ENCODE measurements around the gene GAA.

The GAA gene

DNA sequence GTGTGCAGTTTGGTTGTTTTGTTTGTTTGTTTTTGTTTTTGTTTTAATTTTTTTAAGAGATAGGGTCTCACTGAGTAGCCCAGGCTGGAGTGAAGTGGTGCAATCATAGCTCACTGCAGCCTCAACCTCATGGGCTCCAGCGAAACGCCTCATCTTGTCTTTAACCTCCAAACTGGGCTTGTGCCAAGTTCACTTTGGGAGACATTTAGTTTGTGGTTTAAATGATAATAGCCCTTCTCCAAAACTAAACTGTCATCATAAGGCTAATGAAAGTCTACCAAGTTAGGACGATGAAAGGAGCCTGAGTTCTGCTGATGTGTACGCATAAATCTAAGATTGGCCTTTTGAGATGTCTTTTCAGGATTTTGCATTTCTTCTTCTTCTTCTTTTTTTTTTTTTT is 62.0 kb downstream of the GAA start:
- no peak for TF ChIP-seq CTCF (IDR thresholded peaks at IDR 0.05; ENCODE audit: control extremely low read depth, extremely low read depth, low read depth, missing control alignments)
- DNase-seq (ENCODE audit: extremely low spot score) = no peak
- ChIA-PET CTCF (interaction anchor here (1.4 to 1.9 kb wide), 2 partner anchors 9 to 32 kb away, joined by 6 read pairs; no protein-coding TSS in a partner anchor), POLR2A (interaction anchor here (0.6 to 1.4 kb wide), 2 partner anchors 15 to 18 kb away, joined by 4 to 5 read pairs; no protein-coding TSS in a partner anchor)

GRCh38 chr17:80164185-80164584 is 62.8 kb downstream of the GAA start:
- CTCF ChIA-PET = interaction anchor here (1.3 to 1.9 kb wide), 2 partner anchors 8 to 31 kb away, joined by 3 to 6 read pairs; no protein-coding TSS in a partner anchor
- no peak for TF ChIP-seq CTCF (IDR thresholded peaks at IDR 0.05; ENCODE audit: control extremely low read depth, extremely low read depth, low read depth, missing control alignments)

GRCh38 chr17:80166446-80166845 is 65.1 kb downstream of the GAA start:
- ChIA-PET POLR2A (interaction anchor here (0.7 kb wide), 2 partner anchors 41 to 98 kb away, joined by 3 to 4 read pairs; no protein-coding TSS in a partner anchor), CTCF (no interaction called here)
- DNase-seq (ENCODE audit: extremely low spot score) = no peak
- no peak for TF ChIP-seq CTCF (IDR thresholded peaks at IDR 0.05; ENCODE audit: control extremely low read depth, extremely low read depth, low read depth, missing control alignments)

More at GRCh38 chr17:80164185-80164584, 62.8 kb downstream of the GAA start:
- POLR2A ChIA-PET = interaction anchor here (1.4 kb wide), 1 partner anchor 18 kb away, joined by 4 read pairs; no protein-coding TSS in a partner anchor
- DNase-seq (ENCODE audit: extremely low spot score) = no peak

GRCh38 chr17:80168371-80168770 is 67.0 kb downstream of the GAA start:
- POLR2A ChIA-PET = no interaction called here
- TF ChIP-seq CTCF (IDR thresholded peaks at IDR 0.05; ENCODE audit: control extremely low read depth, extremely low read depth, low read depth, missing control alignments) = no peak
- DNase-seq (ENCODE audit: extremely low spot score) = no peak
- CTCF ChIA-PET = interaction anchor here (1.3 kb wide), 1 partner anchor 28 kb away, joined by 5 read pairs; no protein-coding TSS in a partner anchor

DNA sequence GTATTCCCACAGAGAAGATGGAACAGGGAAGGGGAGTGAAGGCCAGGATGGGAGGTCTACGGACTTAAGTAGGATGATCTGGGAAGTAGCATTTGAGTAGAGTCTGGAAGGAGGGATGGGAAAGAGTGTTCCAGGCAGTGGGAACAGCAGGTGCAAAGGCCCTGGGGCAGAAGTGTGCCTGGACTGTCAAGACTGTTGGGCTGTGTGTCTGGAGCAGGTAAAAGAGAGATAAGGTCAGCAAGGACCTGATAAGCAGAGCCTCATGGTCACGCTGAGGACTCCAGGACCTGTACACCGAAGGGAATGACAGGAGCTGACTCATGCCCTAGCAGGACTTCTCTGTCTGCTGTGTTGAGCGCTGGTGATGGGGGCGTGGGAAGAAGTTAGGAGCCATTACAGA is 67.7 kb downstream of the GAA start:
- ChIA-PET POLR2A (no interaction called here), CTCF (no interaction called here)
- TF ChIP-seq CTCF (IDR thresholded peaks at IDR 0.05; ENCODE audit: control extremely low read depth, extremely low read depth, low read depth, missing control alignments) = no peak
- no peak for DNase-seq (ENCODE audit: extremely low spot score)
